Osteocyte (in vitro differentiated cells): ENCODE results near the gene DENND4A. TPM values are rescaled to one million over a fixed set of nuclear protein-coding genes. Genes with fewer than 3 reads are reported as not detected.

Experiments used
- DNase-seq: peaks from one replicate; pipeline ENCODE4 v3.0.0; 2021; ENCODE audit warnings: mixed read lengths; ENCODE audit not compliant: unreplicated experiment; ENCODE audit errors: extremely low spot score
- H3K27ac Mint-ChIP-seq: one replicate; pipeline ENCODE4 v1.8.0; 2021; ENCODE audit warnings: mild to moderate bottlenecking, mixed read lengths; ENCODE audit not compliant: unreplicated experiment
- H3K27me3 Mint-ChIP-seq: one replicate; pipeline ENCODE4 v1.8.0; 2021; ENCODE audit warnings: mixed read lengths; ENCODE audit not compliant: unreplicated experiment
- H3K36me3 Mint-ChIP-seq: one replicate; pipeline ENCODE4 v1.8.0; 2021; ENCODE audit warnings: mixed read lengths; ENCODE audit not compliant: unreplicated experiment
- H3K4me1 Mint-ChIP-seq: one replicate; pipeline ENCODE4 v1.8.0; 2021; ENCODE audit warnings: mixed read lengths; ENCODE audit not compliant: unreplicated experiment
- H3K4me3 Mint-ChIP-seq: one replicate; pipeline ENCODE4 v1.8.0; 2021; ENCODE audit warnings: mild to moderate bottlenecking, moderate library complexity, mixed read lengths; ENCODE audit not compliant: unreplicated experiment
- H3K9me3 Mint-ChIP-seq: one replicate; pipeline ENCODE4 v1.8.0; 2021; ENCODE audit warnings: mixed read lengths; ENCODE audit not compliant: unreplicated experiment
- microRNA-seq: library from miRNA; unstranded; fragments of <30 nt; microRNA quantifications from one replicate; pipeline ENCODE4 v1.1.0, GENCODE V29; 2020; ENCODE audit not compliant: unreplicated experiment
- total RNA-seq: library from RNA; stranded (reverse); gene quantifications from 2 replicates; pipeline ENCODE4 v1.2.1, GENCODE V29; 2021
- TF ChIP-seq, protein P1 (sequence below): fragments of 200-600 bp; sonication (generic); IDR thresholded peaks from 2 replicates; pipeline ENCODE4 v1.5.0; 2021; ENCODE audit warnings: antibody characterized with exemption, mild to moderate bottlenecking, moderate library complexity

DENND4A gene
- total RNA-seq, 1 donor from 2014 or later: 24.5 TPM

DNA sequence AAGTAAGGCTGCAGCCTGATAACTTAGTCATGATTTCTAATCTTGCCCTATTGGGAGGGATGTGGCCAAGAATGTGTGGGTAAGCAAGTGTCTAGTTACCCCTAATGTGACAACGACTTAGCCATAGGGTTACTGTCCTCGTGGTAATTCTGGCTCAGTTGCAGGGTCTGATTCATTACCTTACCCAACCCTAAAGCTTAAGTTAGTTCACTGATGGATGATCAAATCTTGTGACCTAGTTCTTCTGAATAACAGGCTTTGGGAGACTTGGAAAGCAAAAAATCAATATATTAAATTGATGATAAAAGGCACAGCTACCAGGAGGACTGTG, 179.5 kb downstream of the DENND4A start:
- Mint-ChIP-seq H3K27me3 (no peaks in the 10 kb centered on the region), H3K36me3 (peaks cover 2% of the 10 kb centered on the region), H3K9me3 (no peaks in the 10 kb centered on the region), H3K27ac (peak overlapping the region; percentile 99), H3K4me3 (no peak overlapping the region), H3K4me1 (peaks cover 22% of the 10 kb centered on the region)
- TF ChIP-seq, protein P1, sequence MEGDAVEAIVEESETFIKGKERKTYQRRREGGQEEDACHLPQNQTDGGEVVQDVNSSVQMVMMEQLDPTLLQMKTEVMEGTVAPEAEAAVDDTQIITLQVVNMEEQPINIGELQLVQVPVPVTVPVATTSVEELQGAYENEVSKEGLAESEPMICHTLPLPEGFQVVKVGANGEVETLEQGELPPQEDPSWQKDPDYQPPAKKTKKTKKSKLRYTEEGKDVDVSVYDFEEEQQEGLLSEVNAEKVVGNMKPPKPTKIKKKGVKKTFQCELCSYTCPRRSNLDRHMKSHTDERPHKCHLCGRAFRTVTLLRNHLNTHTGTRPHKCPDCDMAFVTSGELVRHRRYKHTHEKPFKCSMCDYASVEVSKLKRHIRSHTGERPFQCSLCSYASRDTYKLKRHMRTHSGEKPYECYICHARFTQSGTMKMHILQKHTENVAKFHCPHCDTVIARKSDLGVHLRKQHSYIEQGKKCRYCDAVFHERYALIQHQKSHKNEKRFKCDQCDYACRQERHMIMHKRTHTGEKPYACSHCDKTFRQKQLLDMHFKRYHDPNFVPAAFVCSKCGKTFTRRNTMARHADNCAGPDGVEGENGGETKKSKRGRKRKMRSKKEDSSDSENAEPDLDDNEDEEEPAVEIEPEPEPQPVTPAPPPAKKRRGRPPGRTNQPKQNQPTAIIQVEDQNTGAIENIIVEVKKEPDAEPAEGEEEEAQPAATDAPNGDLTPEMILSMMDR: no peak
- no peak for DNase-seq

DNA sequence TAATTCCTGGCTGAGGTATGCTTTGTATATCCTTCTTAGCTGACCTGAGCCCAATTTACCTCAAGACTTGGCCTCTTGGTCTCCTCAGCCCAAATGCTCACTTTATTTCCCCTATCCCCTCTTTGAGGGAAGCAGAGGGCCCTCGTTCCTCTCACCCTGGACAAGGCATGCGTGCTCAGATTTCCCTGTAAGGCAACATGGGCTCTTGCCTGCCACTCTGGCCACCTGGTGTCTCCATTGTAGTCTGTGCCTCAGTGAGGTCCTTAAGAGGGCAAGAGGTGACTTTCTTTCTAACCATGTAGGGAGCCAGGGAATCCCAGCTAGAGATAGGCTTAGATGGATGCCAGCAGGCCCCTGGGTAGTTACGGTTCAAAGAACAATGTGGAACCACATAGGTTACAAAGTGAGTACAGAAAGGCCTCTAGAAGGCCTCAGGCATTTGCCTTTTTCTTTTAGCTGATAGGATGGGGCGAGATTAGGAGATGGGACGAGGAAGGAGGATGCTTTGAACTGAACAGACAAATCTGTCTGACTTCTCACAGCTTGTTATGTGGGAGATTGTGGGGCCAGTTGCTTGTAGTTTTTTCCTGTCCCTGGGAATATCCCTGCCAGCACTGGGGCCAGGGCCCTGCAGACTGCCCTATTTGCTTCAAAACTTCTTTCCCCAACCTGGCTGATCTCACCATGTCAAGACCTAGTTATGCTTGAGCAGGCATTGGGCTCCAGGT, 180.0 kb downstream of the DENND4A start:
- H3K4me3 Mint-ChIP-seq: peak overlapping the region; percentile 97
- TF ChIP-seq, protein P1: no peak
- H3K36me3 Mint-ChIP-seq: peaks cover 2% of the 10 kb centered on the region
- no peak for DNase-seq
- peaks cover 22% of the 10 kb centered on the region for H3K4me1 Mint-ChIP-seq
- no peaks in the 10 kb centered on the region for H3K27me3 Mint-ChIP-seq
- peak overlapping the region; percentile 99 for H3K27ac Mint-ChIP-seq
- no peaks in the 10 kb centered on the region for H3K9me3 Mint-ChIP-seq

DNA sequence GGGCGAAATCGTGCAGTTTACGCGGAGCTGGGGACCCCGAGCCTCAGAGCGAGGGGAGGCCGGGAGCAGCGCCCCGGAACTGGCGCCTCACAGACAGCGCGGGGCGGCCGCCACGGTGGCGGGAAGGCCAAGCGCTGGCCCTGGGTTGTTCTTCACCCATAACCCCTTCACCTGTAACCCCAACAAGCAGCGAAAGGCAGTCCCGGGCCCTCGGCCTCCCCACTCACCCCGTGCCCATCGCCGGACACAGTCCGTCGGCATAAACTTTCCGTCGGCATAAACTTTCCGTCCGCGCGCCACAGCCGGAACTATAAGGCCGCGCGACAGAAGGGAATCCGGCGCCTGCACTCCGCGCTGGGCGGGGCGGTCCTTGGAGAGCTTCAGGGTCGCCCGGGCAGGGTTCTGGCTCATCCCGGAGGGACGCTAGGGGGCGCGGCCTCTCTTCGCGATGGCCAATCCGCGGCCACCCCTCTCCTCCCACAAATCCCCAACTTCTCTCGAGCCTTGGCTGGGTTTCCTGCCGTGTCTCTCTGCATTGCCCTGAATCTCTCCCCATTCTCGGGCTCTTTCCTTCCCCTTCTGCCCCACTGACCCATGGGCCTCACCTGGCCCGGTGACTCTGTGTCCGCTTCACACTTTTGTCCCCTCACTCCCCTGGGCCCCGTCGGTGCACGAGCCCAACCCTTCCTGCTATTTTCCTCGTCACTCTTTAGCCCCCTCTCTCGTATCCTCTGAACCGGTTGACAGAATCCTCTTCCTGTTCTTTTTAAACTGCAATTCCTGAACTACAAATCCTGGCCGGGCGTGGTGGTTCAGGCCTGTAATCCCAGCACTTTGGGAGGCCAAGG, 181.0 kb downstream of the DENND4A start, which contains the start of gene INTS14:
INTS14 (minus strand) TSS at position 261 of the 848 bp plus-strand sequence. CDS start 3,751 bp downstream, outside the sequence.
- Mint-ChIP-seq H3K27ac (peak within 1 kb of the TSS; percentile 99), H3K4me1 (peaks cover 22% of the 10 kb centered on the region), H3K4me3 (peak within 1 kb of the TSS; percentile 97), H3K27me3 (no peaks in the 10 kb centered on the region), H3K9me3 (no peaks in the 10 kb centered on the region), H3K36me3 (peaks cover 3% of the 10 kb centered on the region)
- peak; percentile 99 for DNase-seq
- TF ChIP-seq, protein P1: peak; percentile 73

Small RNA genes lying within 50 kb of the gene (microRNA-seq; reads per million reads assigned to microRNA genes)
- gene MIR4511: not detected

Other genes with a start within 250 kb of the DENND4A start
- gene INTS14, start 181.2 kb downstream of the DENND4A start, total RNA-seq: 33.6 and 33.9 TPM in 2 replicates
- 14.8 and 17.2 TPM in 2 replicates for gene SLC24A1, start 170.4 kb downstream of the DENND4A start, total RNA-seq
- gene RAB11A, start 77.2 kb upstream of the DENND4A start, total RNA-seq: 317 and 321 TPM in 2 replicates